PFSK-1 (cell line): Measurements from ENCODE around the gene RPE65. TPM values are rescaled to one million over a fixed set of nuclear protein-coding genes. Genes with fewer than 3 reads are reported as not detected.

ENCODE experiments used
- FOXP2 ChIP-seq: optimal IDR thresholded peaks from 2 replicates; pipeline ENCODE3; 2011; ENCODE audit warnings: borderline replicate concordance, control low read depth, inconsistent platforms; ENCODE audit not compliant: insufficient read depth; ENCODE audit errors: extremely low read length, extremely low read depth
- POLR2AphosphoS5 ChIP-seq: IDR thresholded peaks from 2 replicates; pipeline ENCODE4 v1.6.1; 2012; ENCODE audit warnings: low read depth, mild to moderate bottlenecking, control low read depth, low read length, moderate library complexity
- REST ChIP-seq, 2 experiments: IDR thresholded peaks; 2 replicates each; pipeline versions ENCODE4 v1.6.1 to v1.8.0; 2011 to 2012; ENCODE audit warnings: low read depth in 2 of 2, low read length in 2 of 2, control low read depth in 1 of 2, inconsistent platforms in 1 of 2, mild to moderate bottlenecking in 1 of 2, moderate library complexity in 1 of 2; ENCODE audit not compliant: insufficient read depth in 1 of 2
- SIN3A ChIP-seq: IDR thresholded peaks from 2 replicates; pipeline ENCODE4 v1.6.1; 2012; ENCODE audit warnings: mild to moderate bottlenecking, low read length, moderate library complexity, borderline replicate concordance; ENCODE audit not compliant: insufficient read depth
- TAF1 ChIP-seq: IDR thresholded peaks from 2 replicates; pipeline ENCODE4 v1.6.1; 2012; ENCODE audit warnings: low read length, control low read depth, borderline replicate concordance; ENCODE audit not compliant: insufficient read depth
- polyA plus RNA-seq: library from polyadenylated mRNA; unstranded; fragments of >200 nt; gene quantifications from one replicate; pipeline ENCODE4 v1.2.1, GENCODE V29; 2012; ENCODE audit warnings: low read depth, missing spikeins; ENCODE audit not compliant: insufficient read length

Gene RPE65
- polyA plus RNA-seq: not detected

GRCh38 chr1:68449901-68450300 lies at the start of gene RPE65:
TSS of gene RPE65 (minus strand) at chr1:68449954. CDS start at chr1:68449905, 49 bp downstream.
- TF ChIP-seq SIN3A (no peak), TAF1 (no peak)

- TF ChIP-seq REST (IDR thresholded peaks at IDR 0.05; ENCODE audit: insufficient read depth in 1 of 2, low read depth in 2 of 2, low read length in 2 of 2) (no peak), TAF1 (no peak), SIN3A (no peak), FOXP2 (no peak), POLR2AphosphoS5 (no peak)
Observed at GRCh38 chr1:68497358-68497698, 47.6 kb upstream of the RPE65 start.

GRCh38 chr1:68496680-68497357 lies 47.1 kb upstream of the RPE65 start, which contains the start of gene DEPDC1:
TSS of gene DEPDC1 (minus strand) at chr1:68497082. CDS start at chr1:68496999, 83 bp downstream.
- peak; percentile 67; the same call in 1 of the 2 replicates for TF ChIP-seq SIN3A
- TF ChIP-seq TAF1: 0 out of 2 replicates have a peak, but pooled peaks have one; percentile 19
- TF ChIP-seq POLR2AphosphoS5: peak; percentile 86
- TF ChIP-seq REST (IDR thresholded peaks at IDR 0.05; ENCODE audit: insufficient read depth in 1 of 2, low read depth in 2 of 2, low read length in 2 of 2): no peak
- peak; percentile 84 for TF ChIP-seq FOXP2

GRCh38 chr1:68495968-68496679 lies 46.4 kb upstream of the RPE65 start:
- TF ChIP-seq FOXP2 (no peak), SIN3A (peak; percentile 26; the same call in 1 of the 2 replicates)

- TF ChIP-seq TAF1 (no peak), POLR2AphosphoS5 (no peak), FOXP2 (no peak), SIN3A (no peak), REST (IDR thresholded peaks at IDR 0.05; ENCODE audit: insufficient read depth in 1 of 2, low read depth in 2 of 2, low read length in 2 of 2) (no peak)
Observed at GRCh38 chr1:68495532-68495931, 45.8 kb upstream of the RPE65 start.

- no peak for TF ChIP-seq TAF1
- TF ChIP-seq FOXP2: no peak
- no peak for TF ChIP-seq SIN3A
Observed at GRCh38 chr1:68493193-68493592, 43.4 kb upstream of the RPE65 start.
